Measurements from ENCODE around the gene PTRH2. TPM values are rescaled to one million over a fixed set of nuclear protein-coding genes. Genes with fewer than 3 reads are reported as not detected.

The PTRH2 gene
- total RNA-seq, 1 donor from 2014 or later: 10.3 TPM

- ATAC-seq: no peak
- no peak for DNase-seq (ENCODE audit: low spot score)
Observed at GRCh38 chr17:59722623-59723022, 15.4 kb upstream of the PTRH2 start.

GRCh38 chr17:59719526-59719925 is 12.3 kb upstream of the PTRH2 start:
- DNase-seq (ENCODE audit: low spot score): no peak
- ATAC-seq: no peak

- DNase-seq (ENCODE audit: low spot score) (no peak), ATAC-seq (no peak)
Observed at GRCh38 chr17:59716427-59716826, 9.2 kb upstream of the PTRH2 start.

- DNase-seq (ENCODE audit: low spot score): no peak
- ATAC-seq: peak; percentile 19
Observed at GRCh38 chr17:59714255-59714654, 7.0 kb upstream of the PTRH2 start.

- no peak for ATAC-seq
- DNase-seq (ENCODE audit: low spot score): no peak
Observed at GRCh38 chr17:59712862-59713261, 5.6 kb upstream of the PTRH2 start.

- no peak for ATAC-seq
Observed at GRCh38 chr17:59711936-59712335, 4.7 kb upstream of the PTRH2 start.

GRCh38 chr17:59707971-59708430 is 771 bp upstream of the PTRH2 start:
- ATAC-seq (peak; percentile 6), DNase-seq (ENCODE audit: low spot score) (no peak)

More at GRCh38 chr17:59711936-59712335, 4.7 kb upstream of the PTRH2 start:
- no peak for DNase-seq (ENCODE audit: low spot score)

- no peak for ATAC-seq
- DNase-seq (ENCODE audit: low spot score): no peak
Observed at GRCh38 chr17:59702304-59702703, 4.9 kb downstream of the PTRH2 start.

- DNase-seq (ENCODE audit: low spot score) (no peak), ATAC-seq (no peak)
Observed at GRCh38 chr17:59699786-59700185, 7.4 kb downstream of the PTRH2 start.

- ATAC-seq: no peak
- DNase-seq (ENCODE audit: low spot score): no peak
Observed at GRCh38 chr17:59699218-59699617, 8.0 kb downstream of the PTRH2 start.

GRCh38 chr17:59698143-59698542 is 9.1 kb downstream of the PTRH2 start:
- DNase-seq (ENCODE audit: low spot score) (no peak), ATAC-seq (no peak)

GRCh38 chr17:59696682-59697277 is 10.4 kb downstream of the PTRH2 start:
- ATAC-seq (peak; percentile 44), DNase-seq (ENCODE audit: low spot score) (no peak)

GRCh38 chr17:59695945-59696681 is 11.1 kb downstream of the PTRH2 start:
- peak; percentile 21 for ATAC-seq
- no peak for DNase-seq (ENCODE audit: low spot score)

- DNase-seq (ENCODE audit: low spot score) (no peak), ATAC-seq (no peak)
Observed at GRCh38 chr17:59694344-59694743, 12.9 kb downstream of the PTRH2 start.

GRCh38 chr17:59693582-59693981 is 13.6 kb downstream of the PTRH2 start:
- ATAC-seq (peak; percentile 6), DNase-seq (ENCODE audit: low spot score) (no peak)

- no peak for ATAC-seq
- DNase-seq (ENCODE audit: low spot score): no peak
Observed at GRCh38 chr17:59688496-59688895, 18.7 kb downstream of the PTRH2 start.

GRCh38 chr17:59688008-59688407 is 19.2 kb downstream of the PTRH2 start:
- ATAC-seq (no peak), DNase-seq (ENCODE audit: low spot score) (no peak)

- no peak for DNase-seq (ENCODE audit: low spot score)
Observed at GRCh38 chr17:59684967-59685366, 22.3 kb downstream of the PTRH2 start.

GRCh38 chr17:59683283-59683682 is 23.9 kb downstream of the PTRH2 start:
- DNase-seq (ENCODE audit: low spot score) (no peak), ATAC-seq (no peak)

More at GRCh38 chr17:59684967-59685366, 22.3 kb downstream of the PTRH2 start:
- ATAC-seq: no peak

GRCh38 chr17:59680314-59680713 is 26.9 kb downstream of the PTRH2 start:
- DNase-seq (ENCODE audit: low spot score): no peak
- no peak for ATAC-seq

- DNase-seq (ENCODE audit: low spot score): no peak
- ATAC-seq: no peak
Observed at GRCh38 chr17:59678918-59679317, 28.3 kb downstream of the PTRH2 start.

- no peak for DNase-seq (ENCODE audit: low spot score)
- peak; percentile 29 for ATAC-seq
Observed at GRCh38 chr17:59676716-59677115, 30.5 kb downstream of the PTRH2 start.
